ENCODE measurements around the gene RETNLB. TPM values are rescaled to one million over a fixed set of nuclear protein-coding genes. Genes with fewer than 3 reads are reported as not detected.

RETNLB gene
- polyA plus RNA-seq, 1 donor (not counting 4 experiments of a cell fraction or from before 2014, with no cell fraction given): not detected

DNA sequence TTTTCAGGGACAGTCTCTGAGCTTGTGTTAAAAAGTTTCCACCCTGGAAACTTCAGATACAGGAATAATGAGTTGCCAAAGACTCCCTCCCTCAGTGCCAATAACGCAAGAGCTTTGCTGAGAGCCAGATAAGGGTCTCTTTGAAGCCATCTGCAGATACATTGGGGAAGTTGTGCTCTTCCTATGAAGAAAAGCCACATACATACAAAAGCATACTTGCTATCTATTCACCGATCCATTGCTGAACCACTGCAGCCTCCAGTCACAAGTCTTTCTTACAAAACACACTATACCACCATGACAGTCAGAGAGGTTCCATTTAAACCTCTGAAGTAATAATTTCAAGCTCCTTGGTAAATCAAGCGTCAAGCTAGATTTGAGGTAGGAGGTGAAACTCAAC lies 10.0 kb upstream of the RETNLB start:
- no peak for TF ChIP-seq EZH2 (IDR thresholded peaks at IDR 0.05; ENCODE audit: low read length)
- TF ChIP-seq, protein P1, sequence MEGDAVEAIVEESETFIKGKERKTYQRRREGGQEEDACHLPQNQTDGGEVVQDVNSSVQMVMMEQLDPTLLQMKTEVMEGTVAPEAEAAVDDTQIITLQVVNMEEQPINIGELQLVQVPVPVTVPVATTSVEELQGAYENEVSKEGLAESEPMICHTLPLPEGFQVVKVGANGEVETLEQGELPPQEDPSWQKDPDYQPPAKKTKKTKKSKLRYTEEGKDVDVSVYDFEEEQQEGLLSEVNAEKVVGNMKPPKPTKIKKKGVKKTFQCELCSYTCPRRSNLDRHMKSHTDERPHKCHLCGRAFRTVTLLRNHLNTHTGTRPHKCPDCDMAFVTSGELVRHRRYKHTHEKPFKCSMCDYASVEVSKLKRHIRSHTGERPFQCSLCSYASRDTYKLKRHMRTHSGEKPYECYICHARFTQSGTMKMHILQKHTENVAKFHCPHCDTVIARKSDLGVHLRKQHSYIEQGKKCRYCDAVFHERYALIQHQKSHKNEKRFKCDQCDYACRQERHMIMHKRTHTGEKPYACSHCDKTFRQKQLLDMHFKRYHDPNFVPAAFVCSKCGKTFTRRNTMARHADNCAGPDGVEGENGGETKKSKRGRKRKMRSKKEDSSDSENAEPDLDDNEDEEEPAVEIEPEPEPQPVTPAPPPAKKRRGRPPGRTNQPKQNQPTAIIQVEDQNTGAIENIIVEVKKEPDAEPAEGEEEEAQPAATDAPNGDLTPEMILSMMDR (optimal IDR thresholded peaks at IDR 0.05 in 1 of 3, IDR thresholded peaks at IDR 0.05 in 1 of 3, conservative IDR thresholded peaks at IDR 0.05 in 1 of 3; ENCODE audit: extremely low read depth in 1 of 3, insufficient read depth in 2 of 3, low read length in 3 of 3): no peak
- no peaks in the 10 kb centered on the region for H3K9me1 ChIP-seq (ENCODE audit: control insufficient read depth, extremely low read depth, insufficient read depth, low read length)
- H3K36me3 ChIP-seq (ENCODE audit: control insufficient read depth in 2 of 2, extremely low read depth in 1 of 2, insufficient read depth in 2 of 2, low read length in 2 of 2): no peaks in the 10 kb centered on the region
- dilution Hi-C loops (cut with MboI; ENCODE audit: extremely low pct_ligation_motif_present, low sequenced_read_pairs): no loop called here
- no peaks in the 10 kb centered on the region for H4K20me1 ChIP-seq (ENCODE audit: control insufficient read depth, extremely low read depth, insufficient read depth, low read length)
- H2AFZ ChIP-seq (ENCODE audit: control insufficient read depth, low read length): no peak overlapping the region
- DNase-seq (ENCODE audit: low read depth, low spot score): no peak
- H3K27ac ChIP-seq (ENCODE audit: control insufficient read depth, insufficient read depth, low read length): no peak overlapping the region
- FAIRE-seq: no peak
- no peaks in the 10 kb centered on the region for H3K9me3 ChIP-seq (ENCODE audit: control insufficient read depth, low read depth, low read length)
- no peaks in the 10 kb centered on the region for H3K27me3 ChIP-seq (ENCODE audit: control insufficient read depth, extremely low read depth, insufficient read depth, low read length)
- no peak overlapping the region for H3K4me3 ChIP-seq (ENCODE audit: control insufficient read depth in 2 of 3, extremely low read depth in 1 of 3, insufficient read depth in 2 of 3, low read depth in 1 of 3, low read length in 3 of 3)
- H3K4me1 ChIP-seq (ENCODE audit: control insufficient read depth, extremely low read depth, insufficient read depth, low read length): no peaks in the 10 kb centered on the region
- no peak overlapping the region for H3K4me2 ChIP-seq (ENCODE audit: control insufficient read depth, extremely low read depth, insufficient read depth, low read depth, low read length)
- H3K9ac ChIP-seq (ENCODE audit: control insufficient read depth, extremely low read depth, insufficient read depth, low read length): no peak overlapping the region
- no peaks in the 10 kb centered on the region for H3K79me2 ChIP-seq (ENCODE audit: control insufficient read depth, insufficient read depth, low read length)

DNA sequence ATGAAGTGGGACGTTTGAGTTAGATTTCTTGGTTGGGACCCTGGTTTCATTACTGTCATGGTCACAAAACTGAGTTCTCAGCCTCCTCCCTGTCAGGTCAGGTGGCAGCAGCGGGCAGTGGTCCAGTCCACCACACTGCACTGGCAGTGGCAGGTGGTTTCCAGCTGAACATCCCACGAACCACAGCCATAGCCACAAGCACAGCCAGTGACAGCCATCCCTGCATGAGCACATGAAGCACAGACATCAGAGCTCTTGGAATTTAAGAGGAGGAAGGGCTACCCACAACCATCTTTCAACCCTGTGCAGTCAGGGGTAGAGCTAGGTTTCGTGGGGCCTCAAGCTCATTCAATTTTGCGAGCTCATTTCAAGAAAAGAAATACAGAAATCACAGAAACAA lies 1.5 kb downstream of the RETNLB start:
- Histone ChIP-seq H3K9ac (ENCODE audit: control insufficient read depth, extremely low read depth, insufficient read depth, low read length) (no peak overlapping the region), H4K20me1 (ENCODE audit: control insufficient read depth, extremely low read depth, insufficient read depth, low read length) (no peaks in the 10 kb centered on the region), H3K27me3 (ENCODE audit: control insufficient read depth, extremely low read depth, insufficient read depth, low read length) (no peaks in the 10 kb centered on the region), H3K36me3 (ENCODE audit: control insufficient read depth in 2 of 2, extremely low read depth in 1 of 2, insufficient read depth in 2 of 2, low read length in 2 of 2) (no peaks in the 10 kb centered on the region), H2AFZ (ENCODE audit: control insufficient read depth, low read length) (no peak overlapping the region), H3K4me3 (ENCODE audit: control insufficient read depth in 2 of 3, extremely low read depth in 1 of 3, insufficient read depth in 2 of 3, low read depth in 1 of 3, low read length in 3 of 3) (no peak overlapping the region), H3K79me2 (ENCODE audit: control insufficient read depth, insufficient read depth, low read length) (no peaks in the 10 kb centered on the region), H3K4me1 (ENCODE audit: control insufficient read depth, extremely low read depth, insufficient read depth, low read length) (no peaks in the 10 kb centered on the region), H3K4me2 (ENCODE audit: control insufficient read depth, extremely low read depth, insufficient read depth, low read depth, low read length) (no peak overlapping the region), H3K9me3 (ENCODE audit: control insufficient read depth, low read depth, low read length) (no peaks in the 10 kb centered on the region), H3K27ac (ENCODE audit: control insufficient read depth, insufficient read depth, low read length) (no peak overlapping the region), H3K9me1 (ENCODE audit: control insufficient read depth, extremely low read depth, insufficient read depth, low read length) (no peaks in the 10 kb centered on the region)
- no peak for TF ChIP-seq EZH2 (IDR thresholded peaks at IDR 0.05; ENCODE audit: low read length)
- TF ChIP-seq, protein P1 (optimal IDR thresholded peaks at IDR 0.05 in 1 of 3, IDR thresholded peaks at IDR 0.05 in 1 of 3, conservative IDR thresholded peaks at IDR 0.05 in 1 of 3; ENCODE audit: extremely low read depth in 1 of 3, insufficient read depth in 2 of 3, low read length in 3 of 3): no peak
- FAIRE-seq (no peak), DNase-seq (ENCODE audit: low read depth, low spot score) (no peak)
- dilution Hi-C loops (cut with MboI; ENCODE audit: extremely low pct_ligation_motif_present, low sequenced_read_pairs): no loop called here
